GM19328 (cell line): ENCODE data around the gene APOC4.

Source experiments
- ATAC-seq: cut with Tn5 transposase; IDR thresholded peaks from one replicate; pipeline ENCODE4 v1.9.1; 2021; ENCODE audit warnings: mild to moderate bottlenecking, moderate library complexity; ENCODE audit not compliant: unreplicated experiment

Gene APOC4

GRCh38 chr19:44992336-44993163 is 50.5 kb downstream of the APOC4 start:
- ATAC-seq, result no peak

- no peak for ATAC-seq
Observed at GRCh38 chr19:44993526-44993925, 51.5 kb downstream of the APOC4 start.

GRCh38 chr19:44993926-44994537 is 52.0 kb downstream of the APOC4 start:
- ATAC-seq, result no peak
